IPS-20b (cell line): ENCODE data around the gene SELENOW.
A peak's percentile ranks its signal among the peaks of the same experiment; 100 is the strongest.

ENCODE experiments used
- H3K27ac ChIP-seq: one replicate; pipeline ENCODE4 v1.5.1; 2013; ENCODE audit warnings: low read length
- H3K27me3 ChIP-seq: 2 replicates; pipeline ENCODE4 v1.6.1; 2013; ENCODE audit warnings: mild to moderate bottlenecking, low read length, inconsistent platforms; ENCODE audit not compliant: insufficient read depth
- H3K36me3 ChIP-seq: 2 replicates; pipeline ENCODE4 v1.6.1; 2013; ENCODE audit warnings: low read depth, mild to moderate bottlenecking, inconsistent platforms, low read length, moderate library complexity; ENCODE audit not compliant: insufficient read depth
- H3K4me1 ChIP-seq: 2 replicates; pipeline ENCODE4 v1.6.1; 2013; ENCODE audit warnings: mild to moderate bottlenecking, control low read depth, inconsistent platforms, low read length, moderate library complexity; ENCODE audit not compliant: insufficient read depth
- H3K4me3 ChIP-seq: 2 replicates; pipeline ENCODE4 v1.5.1; 2013; ENCODE audit warnings: mild to moderate bottlenecking, low read length, inconsistent platforms
- H3K9ac ChIP-seq: 2 replicates; pipeline ENCODE4 v1.6.1; 2013; ENCODE audit warnings: low read depth, mild to moderate bottlenecking, inconsistent platforms, low read length, moderate library complexity
- H3K9me3 ChIP-seq: 2 replicates; pipeline ENCODE4 v1.6.1; 2013; ENCODE audit warnings: mild to moderate bottlenecking, low read depth, low read length, inconsistent platforms; ENCODE audit not compliant: insufficient read depth

Gene SELENOW

GRCh38 chr19:47778049-47778953 is at the start of gene SELENOW:
SELENOW (plus strand) TSS chr19:47778703; CDS start chr19:47778786, 83 bp downstream.
- peak within 1 kb of the TSS; percentile 94 for H3K9ac ChIP-seq
- H3K9me3 ChIP-seq: no peaks in the 10 kb centered on the region
- H3K36me3 ChIP-seq: peaks cover 31% of the 10 kb centered on the region
- no peaks in the 10 kb centered on the region for H3K27me3 ChIP-seq
- peak within 1 kb of the TSS; percentile 87 for H3K27ac ChIP-seq
- no peaks in the 10 kb centered on the region for H3K4me1 ChIP-seq
- H3K4me3 ChIP-seq: peak within 1 kb of the TSS; percentile 90

- Histone ChIP-seq H3K9me3 (no peaks in the 10 kb centered on the region), H3K27me3 (no peaks in the 10 kb centered on the region), H3K9ac (peak overlapping the region; percentile 64; the same call in 1 of the 2 replicates), H3K36me3 (no peaks in the 10 kb centered on the region), H3K27ac (no peak overlapping the region), H3K4me3 (peak overlapping the region; percentile 77), H3K4me1 (peaks cover 6% of the 10 kb centered on the region; the same call in 1 of the 2 replicates)
These were observed 49.1 kb upstream of the SELENOW start for GRCh38 chr19:47729468-47729798.

- Histone ChIP-seq H3K27ac (no peak overlapping the region), H3K4me3 (peak overlapping the region; percentile 77), H3K36me3 (no peaks in the 10 kb centered on the region), H3K9me3 (no peaks in the 10 kb centered on the region), H3K4me1 (peaks cover 6% of the 10 kb centered on the region; the same call in 1 of the 2 replicates), H3K9ac (peak overlapping the region; percentile 64; the same call in 1 of the 2 replicates), H3K27me3 (no peaks in the 10 kb centered on the region)
These were observed 48.5 kb upstream of the SELENOW start for GRCh38 chr19:47729799-47730520.

- Histone ChIP-seq H3K4me3 (peak overlapping the region; percentile 77; the same call in 1 of the 2 replicates), H3K9ac (no peak overlapping the region), H3K4me1 (peaks cover 6% of the 10 kb centered on the region; the same call in 1 of the 2 replicates), H3K27me3 (no peaks in the 10 kb centered on the region), H3K36me3 (no peaks in the 10 kb centered on the region), H3K9me3 (no peaks in the 10 kb centered on the region), H3K27ac (no peak overlapping the region)
These were observed 48.0 kb upstream of the SELENOW start for GRCh38 chr19:47730521-47730889.

- H3K4me1 ChIP-seq: peaks cover 6% of the 10 kb centered on the region; the same call in 1 of the 2 replicates
- no peak overlapping the region for H3K27ac ChIP-seq
- no peak overlapping the region for H3K4me3 ChIP-seq
- no peaks in the 10 kb centered on the region for H3K27me3 ChIP-seq
- no peak overlapping the region for H3K9ac ChIP-seq
- no peaks in the 10 kb centered on the region for H3K36me3 ChIP-seq
- H3K9me3 ChIP-seq: no peaks in the 10 kb centered on the region
These were observed 47.6 kb upstream of the SELENOW start for GRCh38 chr19:47730910-47731309.

GRCh38 chr19:47735131-47735530 is 43.4 kb upstream of the SELENOW start:
- no peak overlapping the region for H3K4me3 ChIP-seq
- H3K27ac ChIP-seq: no peak overlapping the region
- H3K27me3 ChIP-seq: no peaks in the 10 kb centered on the region
- H3K9me3 ChIP-seq: no peaks in the 10 kb centered on the region; the same call in 1 of the 2 replicates
- H3K4me1 ChIP-seq: no peaks in the 10 kb centered on the region
- H3K9ac ChIP-seq: no peak overlapping the region
- no peaks in the 10 kb centered on the region for H3K36me3 ChIP-seq

DNA sequence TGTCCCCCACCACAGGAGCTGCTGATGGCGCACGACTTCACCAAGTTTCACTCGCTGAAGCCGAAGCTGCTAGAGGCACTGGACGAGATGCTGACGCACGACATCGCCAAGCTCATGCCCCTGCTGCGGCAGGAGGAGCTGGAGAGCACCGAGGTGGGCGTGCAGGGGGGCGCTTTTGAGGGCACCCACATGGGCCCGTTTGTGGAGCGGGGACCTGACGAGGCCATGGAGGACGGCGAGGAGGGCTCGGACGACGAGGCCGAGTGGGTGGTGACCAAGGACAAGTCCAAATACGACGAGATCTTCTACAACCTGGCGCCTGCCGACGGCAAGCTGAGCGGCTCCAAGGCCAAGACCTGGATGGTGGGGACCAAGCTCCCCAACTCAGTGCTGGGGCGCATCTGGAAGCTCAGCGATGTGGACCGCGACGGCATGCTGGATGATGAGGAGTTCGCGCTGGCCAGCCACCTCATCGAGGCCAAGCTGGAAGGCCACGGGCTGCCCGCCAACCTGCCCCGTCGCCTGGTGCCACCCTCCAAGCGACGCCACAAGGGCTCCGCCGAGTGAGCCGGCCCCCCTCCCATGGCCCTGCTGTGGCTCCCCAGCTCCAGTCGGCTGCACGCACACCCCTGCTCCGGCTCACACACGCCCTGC is 37.5 kb upstream of the SELENOW start:
- Histone ChIP-seq H3K27ac (no peak overlapping the region), H3K27me3 (no peaks in the 10 kb centered on the region), H3K4me1 (no peaks in the 10 kb centered on the region), H3K36me3 (no peaks in the 10 kb centered on the region), H3K4me3 (no peak overlapping the region), H3K9ac (no peak overlapping the region), H3K9me3 (no peaks in the 10 kb centered on the region; the same call in 1 of the 2 replicates)

DNA sequence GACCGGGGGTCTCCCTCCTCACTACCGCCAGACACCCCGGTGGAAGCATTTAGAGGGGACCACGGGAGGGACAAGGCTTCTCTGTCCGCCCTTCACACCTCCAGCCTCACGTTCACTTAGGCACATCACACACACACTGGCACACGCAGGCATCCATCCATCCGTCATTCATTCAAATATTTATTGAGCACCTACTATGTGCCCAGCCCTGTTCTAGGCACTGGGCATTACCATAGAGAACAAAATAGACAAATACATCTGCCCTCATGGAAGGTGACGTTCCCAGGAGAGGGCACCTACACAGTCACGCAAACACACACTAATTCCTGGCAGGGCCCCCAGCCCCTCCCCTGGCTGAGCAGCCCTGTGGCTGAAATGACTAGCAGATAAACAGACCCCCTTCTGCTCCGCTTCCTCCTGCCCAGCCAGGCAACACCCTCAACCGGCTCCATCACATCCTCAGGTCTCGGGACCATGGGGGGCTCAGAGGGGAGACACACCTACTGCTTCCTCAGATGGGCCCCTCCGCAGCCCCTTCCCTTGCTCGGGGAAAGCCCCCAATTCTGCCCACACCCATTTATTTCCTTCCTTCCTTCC is 36.9 kb upstream of the SELENOW start:
- H3K9me3 ChIP-seq: no peaks in the 10 kb centered on the region
- H3K27ac ChIP-seq: no peak overlapping the region
- H3K9ac ChIP-seq: no peak overlapping the region

DNA sequence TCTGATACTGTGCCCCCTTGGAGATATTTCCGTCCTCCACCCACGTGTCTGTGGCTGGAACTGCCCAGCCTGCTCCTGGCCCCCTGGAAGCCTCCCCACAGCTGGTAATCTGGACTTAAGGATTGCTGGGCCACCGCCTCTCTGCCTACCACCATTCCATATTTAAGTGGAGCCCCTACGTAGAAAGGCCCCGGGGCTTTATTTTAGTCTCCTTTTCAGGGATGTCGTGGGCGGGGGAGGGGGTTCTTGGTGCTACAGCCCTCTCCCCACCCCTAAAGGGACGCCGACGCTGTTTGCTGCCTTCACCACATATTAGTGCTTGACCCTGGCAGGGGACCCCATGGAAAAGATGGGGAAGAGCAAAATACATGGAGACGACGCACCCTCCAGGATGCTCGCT is 35.9 kb upstream of the SELENOW start:
- Histone ChIP-seq H3K4me3 (peak overlapping the region; percentile 63; the same call in 1 of the 2 replicates), H3K27me3 (no peaks in the 10 kb centered on the region), H3K9ac (peak overlapping the region; percentile 13; the same call in 1 of the 2 replicates), H3K36me3 (peaks cover 10% of the 10 kb centered on the region), H3K9me3 (no peaks in the 10 kb centered on the region), H3K4me1 (0 out of 2 replicates have a peak, but pooled peaks cover 3% of the 10 kb centered on the region), H3K27ac (no peak overlapping the region)

More for the DNA sequence above, 36.9 kb upstream of the SELENOW start:
- Histone ChIP-seq H3K4me3 (no peak overlapping the region), H3K4me1 (0 out of 2 replicates have a peak, but pooled peaks cover 1% of the 10 kb centered on the region), H3K36me3 (peaks cover 2% of the 10 kb centered on the region), H3K27me3 (no peaks in the 10 kb centered on the region)

DNA sequence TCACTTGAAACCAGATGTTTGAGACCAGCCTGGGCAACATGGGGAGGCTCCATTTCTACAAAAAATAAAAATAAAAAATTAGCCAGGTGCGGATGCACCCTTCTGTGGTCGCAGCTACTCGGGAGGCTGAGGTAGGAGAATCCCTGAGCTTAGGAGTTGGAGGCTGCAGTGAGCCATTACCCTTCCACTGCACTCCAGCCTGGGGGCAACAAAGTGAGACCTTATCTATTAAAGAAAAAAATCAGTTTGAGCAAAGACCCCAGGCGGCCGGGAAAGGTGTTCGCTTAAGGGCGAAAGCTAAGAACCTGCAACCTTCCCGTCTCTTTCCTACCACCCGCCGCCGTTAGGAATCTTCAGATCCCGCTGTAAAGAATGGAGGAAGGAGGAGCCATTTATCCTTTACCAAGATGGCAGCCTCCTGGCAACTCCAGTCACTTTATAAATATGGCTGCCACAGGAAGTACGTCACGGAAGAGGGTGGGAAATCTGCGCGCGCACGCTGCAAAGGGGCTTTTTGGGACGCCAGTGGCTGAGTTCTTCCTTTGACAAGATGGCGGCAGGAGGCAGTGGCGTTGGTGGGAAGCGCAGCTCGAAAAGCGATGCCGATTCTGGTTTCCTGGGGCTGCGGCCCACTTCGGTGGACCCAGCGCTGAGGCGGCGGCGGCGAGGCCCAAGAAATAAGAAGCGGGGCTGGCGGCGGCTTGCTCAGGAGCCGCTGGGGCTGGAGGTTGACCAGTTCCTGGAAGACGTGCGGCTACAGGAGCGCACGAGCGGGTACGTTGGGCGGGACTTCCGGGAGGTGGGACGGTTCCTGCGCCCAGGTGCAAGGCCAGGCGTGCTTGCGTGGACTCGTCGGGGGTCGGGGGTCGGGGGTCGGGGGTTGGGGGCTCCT is 33.2 kb upstream of the SELENOW start, which contains the start of gene NOP53:
Gene NOP53 (plus strand): TSS at position 537 of the 892 bp plus-strand sequence. CDS start 14 bp downstream, at position 551.
- Histone ChIP-seq H3K4me3 (peak within 1 kb of the TSS; percentile 88), H3K9ac (peak within 1 kb of the TSS; percentile 96), H3K36me3 (peaks cover 36% of the 10 kb centered on the region), H3K4me1 (0 out of 2 replicates have a peak, but pooled peaks cover 3% of the 10 kb centered on the region), H3K27me3 (no peaks in the 10 kb centered on the region), H3K27ac (peak within 1 kb of the TSS; percentile 72), H3K9me3 (no peaks in the 10 kb centered on the region)
